ENCODE measurements around the gene FCHO2. TPM values are rescaled to one million over a fixed set of nuclear protein-coding genes. Genes with fewer than 3 reads are reported as not detected.
"Not testable (repeated sequence)": the region's sequence is repeated elsewhere in the genome, so short reads cannot be mapped to it uniquely, and the experiment has no call there.

FCHO2 gene
- polyA plus RNA-seq (ENCODE audit: insufficient read length in 3 of 3), result 10 to 100 TPM; 25.3 to 34.8 (median 31.7) TPM
- long read RNA-seq, donor 1, result 0 reads
- long read RNA-seq, donor 2, result 0 reads
- long read RNA-seq, donor 3, partial matches to known transcripts, result 12 of 12 reads
- long read RNA-seq, donor 3, other reads (novel, unspliced or antisense), result 0 of 12 reads
- long read RNA-seq, donor 4, result 0 reads
- long read RNA-seq, donor 5, result 0 reads
- long read RNA-seq, donor 6, partial matches to known transcripts, result 6 of 6 reads
- long read RNA-seq, donor 6, other reads (novel, unspliced or antisense), result 0 of 6 reads
- long read RNA-seq, donor 7, partial matches to known transcripts, result 8 of 8 reads
- long read RNA-seq, donor 7, other reads (novel, unspliced or antisense), result 0 of 8 reads
- long read RNA-seq, donor 8, result 0 reads
- long read RNA-seq, donor 9, partial matches to known transcripts, result 6 of 6 reads
- long read RNA-seq, donor 9, other reads (novel, unspliced or antisense), result 0 of 6 reads
- long read RNA-seq, donor 10, result 0 reads
- long read RNA-seq, donor 11, result 0 reads
- long read RNA-seq, donor 12, result 0 reads
- long read RNA-seq, donor 13, result 0 reads
- long read RNA-seq, donor 14, result 0 reads
- long read RNA-seq, donor 15, result 0 reads
- long read RNA-seq, donor 16, partial matches to known transcripts, result 20 of 20 reads
- long read RNA-seq, donor 16, other reads (novel, unspliced or antisense), result 0 of 20 reads

- DNase-seq (ENCODE audit: extremely low read depth in 1 of 11, low read depth in 9 of 11, low spot score in 4 of 11), result peak; percentile 92 to 98 (median 95)
These were observed at the start of gene FCHO2 for GRCh38 chr5:72955768-72956323. FCHO2 (plus strand) TSS chr5:72956041; CDS start chr5:72956097, 56 bp downstream.

- DNase-seq (ENCODE audit: extremely low read depth in 1 of 11, low read depth in 9 of 11, low spot score in 4 of 11), result no peak
These were observed 49.0 kb upstream of the FCHO2 start for GRCh38 chr5:72906806-72907205.

GRCh38 chr5:72908664-72909063 lies 47.2 kb upstream of the FCHO2 start:
- DNase-seq (ENCODE audit: extremely low read depth in 1 of 11, low read depth in 9 of 11, low spot score in 4 of 11), result no peak

GRCh38 chr5:72917371-72917776 lies 38.5 kb upstream of the FCHO2 start:
- no peak for DNase-seq (ENCODE audit: extremely low read depth in 1 of 11, low read depth in 9 of 11, low spot score in 4 of 11)

GRCh38 chr5:72920690-72921502 lies 34.9 kb upstream of the FCHO2 start:
- DNase-seq (ENCODE audit: extremely low read depth in 1 of 11, low read depth in 9 of 11, low spot score in 4 of 11), result peak in 2 of 11 donors; percentile 1 to 7

- DNase-seq (ENCODE audit: extremely low read depth in 1 of 11, low read depth in 9 of 11, low spot score in 4 of 11), result no peak
These were observed 34.0 kb upstream of the FCHO2 start for GRCh38 chr5:72921886-72922285.

GRCh38 chr5:72922422-72922821 lies 33.4 kb upstream of the FCHO2 start:
- DNase-seq (ENCODE audit: extremely low read depth in 1 of 11, low read depth in 9 of 11, low spot score in 4 of 11), result no peak

GRCh38 chr5:72925336-72926010 lies 30.4 kb upstream of the FCHO2 start:
- no peak for DNase-seq (ENCODE audit: extremely low read depth in 1 of 11, low read depth in 9 of 11, low spot score in 4 of 11)

- not testable (repeated sequence) for DNase-seq (ENCODE audit: extremely low read depth in 1 of 11, low read depth in 9 of 11, low spot score in 4 of 11)
These were observed 23.2 kb upstream of the FCHO2 start for GRCh38 chr5:72932686-72933085.

GRCh38 chr5:72934953-72935725 lies 20.7 kb upstream of the FCHO2 start:
- DNase-seq (ENCODE audit: extremely low read depth in 1 of 11, low read depth in 9 of 11, low spot score in 4 of 11), result not testable (repeated sequence)

GRCh38 chr5:72936893-72937292 lies 18.9 kb upstream of the FCHO2 start:
- DNase-seq (ENCODE audit: extremely low read depth in 1 of 11, low read depth in 9 of 11, low spot score in 4 of 11), result no peak

- no peak for DNase-seq (ENCODE audit: extremely low read depth in 1 of 11, low read depth in 9 of 11, low spot score in 4 of 11)
These were observed 18.3 kb upstream of the FCHO2 start for GRCh38 chr5:72937517-72938061.

- peak in 1 of 11 donors; percentile 22 for DNase-seq (ENCODE audit: extremely low read depth in 1 of 11, low read depth in 9 of 11, low spot score in 4 of 11)
These were observed 17.6 kb upstream of the FCHO2 start for GRCh38 chr5:72938206-72938605.

GRCh38 chr5:72940082-72940481 lies 15.8 kb upstream of the FCHO2 start:
- DNase-seq (ENCODE audit: extremely low read depth in 1 of 11, low read depth in 9 of 11, low spot score in 4 of 11), result no peak

- no peak for DNase-seq (ENCODE audit: extremely low read depth in 1 of 11, low read depth in 9 of 11, low spot score in 4 of 11)
These were observed 12.5 kb upstream of the FCHO2 start for GRCh38 chr5:72943307-72943706.

GRCh38 chr5:72947498-72947897 lies 8.3 kb upstream of the FCHO2 start:
- DNase-seq (ENCODE audit: extremely low read depth in 1 of 11, low read depth in 9 of 11, low spot score in 4 of 11), result no peak

GRCh38 chr5:72949481-72949880 lies 6.4 kb upstream of the FCHO2 start:
- DNase-seq (ENCODE audit: extremely low read depth in 1 of 11, low read depth in 9 of 11, low spot score in 4 of 11), result no peak
